ENCODE measurements around the gene UCK1.

DNA sequence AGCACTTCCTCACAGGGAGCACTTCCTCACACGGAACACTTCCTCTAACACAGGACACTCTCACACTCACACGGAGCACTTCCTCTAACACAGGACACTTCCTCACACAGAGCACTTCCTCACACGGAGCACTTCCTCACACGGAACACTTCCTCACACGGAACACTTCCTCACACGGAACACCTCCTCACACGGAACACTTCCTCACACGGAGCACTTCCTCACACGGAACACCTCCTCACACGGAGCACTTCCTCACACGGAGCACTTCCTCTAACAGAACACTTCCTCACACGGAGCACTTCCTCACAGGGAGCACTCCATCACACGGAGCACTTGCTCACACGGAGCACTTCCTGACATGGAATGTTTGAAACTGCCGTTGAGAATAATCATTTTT, 15.0 kb downstream of the UCK1 start:
- TF ChIP-seq SUZ12 (IDR thresholded peaks at IDR 0.05; ENCODE audit: extremely low read depth, insufficient read depth, insufficient read length) = no peak
- no peak for TF ChIP-seq ZNF274 (IDR thresholded peaks at IDR 0.05; ENCODE audit: low read depth, low read length)
- TF ChIP-seq YY1 (IDR thresholded peaks at IDR 0.05; ENCODE audit: insufficient read depth, insufficient read length) = no peak

Measured in NT2/D1 (cell line).